HG02678 (cell line): ENCODE measurements around the gene SELENOO.

ENCODE experiments used
- ATAC-seq: cut with Tn5 transposase; IDR thresholded peaks from one replicate; pipeline ENCODE4 v1.9.1; 2021; ENCODE audit warnings: mild to moderate bottlenecking, moderate library complexity; ENCODE audit not compliant: unreplicated experiment

Gene SELENOO

GRCh38 chr22:50252082-50253045 is 51.6 kb downstream of the SELENOO start:
- ATAC-seq = no peak

DNA sequence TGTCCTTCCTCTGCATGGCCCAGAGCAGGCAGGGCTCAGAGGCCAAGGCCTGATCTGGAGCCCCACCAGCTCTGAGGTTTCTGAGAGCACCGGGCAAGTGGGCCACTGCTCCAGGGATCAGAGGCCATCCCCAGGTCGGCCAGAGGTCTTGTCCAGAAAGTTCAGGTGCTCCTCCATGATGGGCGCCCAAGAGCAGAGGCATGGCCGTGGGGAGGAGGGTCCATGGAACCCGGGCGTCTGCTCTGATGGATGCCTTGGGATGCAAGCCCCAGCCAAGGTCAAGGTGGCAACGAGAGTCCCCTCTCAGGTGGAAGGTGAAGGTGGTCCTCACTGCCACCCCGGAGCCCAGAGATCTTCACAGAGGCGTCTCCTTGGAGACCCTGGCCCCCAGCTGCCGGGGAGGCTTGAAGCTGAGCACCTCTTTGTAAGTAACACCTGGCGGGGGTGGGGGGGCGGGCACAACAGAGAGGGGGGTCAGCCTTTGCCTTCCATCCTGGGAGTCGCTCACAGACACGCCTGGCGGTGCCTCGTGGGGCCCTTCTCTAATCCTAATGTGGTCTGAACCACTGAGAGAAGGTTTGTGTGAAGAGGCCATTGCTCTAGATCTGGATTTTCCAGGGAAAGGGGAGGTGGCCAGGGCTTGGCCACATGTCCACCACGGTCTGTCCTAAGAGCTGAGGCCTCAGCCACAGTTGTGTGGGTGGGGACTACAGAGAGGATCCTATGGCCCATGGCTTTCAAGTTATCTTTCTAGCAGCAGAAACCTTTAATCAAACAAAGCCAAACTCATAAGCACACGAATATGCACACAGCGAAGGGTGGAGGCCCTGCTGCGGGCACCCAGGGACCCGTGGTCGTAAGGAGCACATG is 52.5 kb downstream of the SELENOO start:
- ATAC-seq = no peak

- no peak for ATAC-seq
These were observed 53.1 kb downstream of the SELENOO start for GRCh38 chr22:50253941-50254340.

DNA sequence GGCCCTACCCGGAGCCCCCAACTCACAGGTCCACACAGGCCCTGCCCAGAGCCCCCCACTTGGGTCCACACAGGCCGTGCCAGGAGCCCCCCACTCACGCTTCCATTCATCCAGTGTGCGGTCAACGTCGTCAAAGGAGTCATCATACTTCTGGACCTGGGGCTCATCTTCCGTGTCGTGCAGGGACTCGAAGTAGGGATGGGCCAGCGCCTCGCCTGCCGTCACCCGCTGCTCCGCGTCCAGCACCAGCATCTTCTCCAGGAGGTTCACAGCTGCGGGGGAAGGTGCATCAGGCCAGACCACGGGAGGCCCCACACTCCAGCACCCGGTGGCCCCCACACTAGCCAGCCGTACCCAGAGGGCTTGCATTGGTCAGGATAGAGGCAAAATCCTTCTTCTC is 54.3 kb downstream of the SELENOO start:
- ATAC-seq = no peak

DNA sequence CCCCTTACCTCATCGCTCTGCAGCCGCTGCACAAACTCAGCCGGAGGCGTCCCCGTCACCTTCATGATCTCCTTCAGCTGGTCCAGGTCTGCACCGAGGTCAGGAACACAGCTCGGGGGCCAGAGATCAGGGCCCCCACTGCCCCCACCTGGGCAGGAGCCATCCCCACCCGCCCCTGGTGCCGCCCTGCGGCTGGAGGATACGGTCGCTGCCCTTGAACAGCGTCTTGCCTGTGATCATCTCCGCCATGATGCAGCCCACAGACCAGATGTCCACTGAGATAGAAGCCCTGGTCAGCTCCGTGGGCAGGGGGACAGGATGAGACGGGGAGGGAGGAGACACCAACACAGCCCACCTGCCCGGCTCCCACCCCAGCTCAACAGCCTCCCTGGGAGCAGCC is 54.8 kb downstream of the SELENOO start:
- ATAC-seq = no peak

- no peak for ATAC-seq
These were observed 55.5 kb downstream of the SELENOO start for GRCh38 chr22:50256258-50256862.

- no peak for ATAC-seq
These were observed 56.2 kb downstream of the SELENOO start for GRCh38 chr22:50257041-50257440.

DNA sequence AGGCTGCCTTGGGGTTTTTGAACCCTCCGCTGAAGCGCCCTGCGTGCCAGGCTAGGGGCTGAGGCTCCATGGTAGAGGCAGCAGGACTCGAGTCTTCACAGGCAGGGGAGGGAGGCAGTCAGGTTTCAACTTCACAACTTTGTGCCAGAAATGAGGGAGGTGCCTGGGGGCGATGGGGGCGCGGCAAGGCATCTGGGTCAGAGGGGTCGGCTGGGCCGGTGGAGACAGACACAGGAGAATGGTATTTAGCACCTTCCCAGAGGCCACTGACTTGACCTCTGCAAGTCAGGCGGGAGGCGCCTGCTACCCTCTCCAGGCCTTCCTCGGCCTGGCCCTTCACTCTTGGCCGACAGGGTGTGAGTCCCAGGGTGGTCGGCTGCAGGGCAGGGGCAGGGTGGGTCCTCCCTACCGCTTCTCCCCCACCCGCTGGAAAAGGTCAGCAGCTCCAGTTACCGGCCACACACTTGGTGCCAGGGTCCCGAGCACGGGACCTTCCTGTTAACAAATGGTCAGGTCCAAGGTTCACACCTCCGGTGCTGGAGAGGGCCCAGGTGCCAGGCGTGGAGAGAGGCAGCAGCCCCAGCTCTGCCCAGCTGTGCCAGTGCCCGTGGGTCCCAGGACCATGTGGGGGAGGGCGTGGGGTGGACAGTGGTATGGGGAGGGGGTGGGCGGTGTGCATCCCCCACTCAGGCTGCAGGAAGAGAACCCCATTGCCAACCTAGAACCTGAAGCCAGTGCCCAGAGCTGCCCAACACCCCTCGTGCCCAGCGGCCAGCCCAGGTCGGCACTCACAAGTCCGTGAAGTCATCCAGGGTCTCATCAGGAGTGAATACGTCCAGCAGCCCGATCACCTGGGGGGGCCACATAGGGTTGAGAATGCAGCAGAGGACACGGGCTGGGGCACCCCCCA is 56.9 kb downstream of the SELENOO start:
- no peak for ATAC-seq

GRCh38 chr22:50258361-50259292 is 57.8 kb downstream of the SELENOO start:
- no peak for ATAC-seq

- no peak for ATAC-seq
These were observed 58.5 kb downstream of the SELENOO start for GRCh38 chr22:50259302-50259701.

- no peak for ATAC-seq
These were observed 59.6 kb downstream of the SELENOO start for GRCh38 chr22:50260434-50260800.

DNA sequence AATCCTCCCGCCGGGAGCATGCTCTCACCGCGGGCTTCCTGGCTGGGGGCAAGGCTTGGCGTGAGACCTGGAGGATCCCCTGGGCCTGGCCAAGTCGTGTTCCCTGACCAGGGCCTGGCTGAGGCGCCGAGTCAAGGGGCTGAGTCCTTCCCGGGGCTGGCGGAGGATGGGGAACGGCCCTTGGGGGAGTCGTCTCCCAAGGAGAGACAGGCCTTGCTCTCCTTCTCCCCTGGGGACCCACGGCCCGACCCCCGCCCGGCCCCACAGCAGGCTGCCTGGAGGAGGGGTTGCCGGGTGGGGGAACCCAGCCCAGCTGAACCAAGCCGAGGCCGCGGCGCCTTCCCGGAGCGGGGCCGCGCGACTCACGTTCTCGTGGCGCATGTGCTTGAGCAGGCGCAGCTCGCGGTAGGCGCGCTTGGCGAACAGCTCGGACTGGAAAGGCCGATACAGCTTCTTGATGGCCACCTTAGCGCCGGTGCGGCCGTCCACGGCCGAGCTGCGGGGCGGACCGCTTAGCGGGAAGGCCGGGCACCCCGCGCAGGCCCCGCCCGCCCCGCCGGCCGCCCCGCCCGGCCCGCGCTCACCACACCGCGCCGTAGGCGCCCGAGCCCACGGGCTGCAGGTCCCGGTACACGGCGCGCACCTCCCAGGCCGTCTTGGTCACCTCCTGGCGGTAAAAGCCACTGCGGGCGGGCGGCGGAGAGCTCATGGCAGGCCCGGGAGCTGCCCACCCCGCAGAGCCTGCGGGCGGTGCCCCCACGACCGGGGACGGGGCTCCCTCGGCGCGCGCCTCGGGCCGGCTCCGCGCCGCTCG is 60.2 kb downstream of the SELENOO start:
- peak; percentile 28 for ATAC-seq

- ATAC-seq = peak; percentile 52
These were observed 61.0 kb downstream of the SELENOO start, which contains the start of gene MAPK12 for GRCh38 chr22:50261615-50262459. TSS of gene MAPK12 (minus strand) at chr22:50261683. CDS start at chr22:50261509, 174 bp downstream.

GRCh38 chr22:50262460-50262911 is 61.7 kb downstream of the SELENOO start:
- ATAC-seq = no peak

- ATAC-seq = no peak
These were observed 62.3 kb downstream of the SELENOO start for GRCh38 chr22:50262973-50263617.

DNA sequence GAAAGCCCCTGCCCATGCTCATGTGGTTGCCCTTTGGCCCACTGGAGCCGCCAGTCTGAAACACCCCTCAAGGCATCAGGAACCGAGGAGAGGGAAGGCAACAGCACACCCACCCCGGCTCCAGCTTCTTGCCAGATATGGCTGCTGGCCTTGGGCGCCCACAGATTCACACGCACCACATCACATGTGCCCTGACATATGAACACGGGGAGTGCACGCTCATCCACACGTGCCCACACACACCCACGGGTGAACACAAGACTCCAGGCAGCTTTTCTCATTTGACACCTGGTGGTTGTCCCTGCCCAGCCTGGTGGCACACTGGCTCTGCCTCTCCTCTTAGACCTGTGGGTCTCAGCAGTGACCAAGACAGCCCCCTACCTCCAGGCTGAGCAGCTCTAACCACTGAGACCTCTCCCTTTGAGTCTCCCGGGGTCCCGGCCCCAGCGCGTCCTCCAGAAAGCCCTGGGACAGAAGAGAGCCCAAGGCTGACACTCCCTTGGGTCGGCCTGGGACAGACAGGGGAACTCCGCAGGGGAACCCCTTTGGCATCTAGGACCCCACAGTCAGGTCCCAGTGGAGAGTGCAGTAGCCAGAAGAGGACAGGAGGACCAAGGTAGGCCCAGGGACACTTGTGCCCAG is 63.4 kb downstream of the SELENOO start:
- ATAC-seq = no peak
